Stimulated activated CD8-positive, alpha-beta memory T cell treated with anti-CD3 and anti-CD28 coated beads, Interleukin-12 subunit alpha, Interleukin-12 subunit beta, amount 100 ng/mL, for 1 hour (primary cell): ENCODE measurements around the gene MGRN1.

Experiments used
- DNase-seq: peaks from one replicate; pipeline ENCODE4 v3.0.0-alpha.2; 2020; ENCODE audit warnings: low read depth

The MGRN1 gene

GRCh38 chr16:4654011-4654963, 29.7 kb downstream of the MGRN1 start:
- no peak for DNase-seq

DNA sequence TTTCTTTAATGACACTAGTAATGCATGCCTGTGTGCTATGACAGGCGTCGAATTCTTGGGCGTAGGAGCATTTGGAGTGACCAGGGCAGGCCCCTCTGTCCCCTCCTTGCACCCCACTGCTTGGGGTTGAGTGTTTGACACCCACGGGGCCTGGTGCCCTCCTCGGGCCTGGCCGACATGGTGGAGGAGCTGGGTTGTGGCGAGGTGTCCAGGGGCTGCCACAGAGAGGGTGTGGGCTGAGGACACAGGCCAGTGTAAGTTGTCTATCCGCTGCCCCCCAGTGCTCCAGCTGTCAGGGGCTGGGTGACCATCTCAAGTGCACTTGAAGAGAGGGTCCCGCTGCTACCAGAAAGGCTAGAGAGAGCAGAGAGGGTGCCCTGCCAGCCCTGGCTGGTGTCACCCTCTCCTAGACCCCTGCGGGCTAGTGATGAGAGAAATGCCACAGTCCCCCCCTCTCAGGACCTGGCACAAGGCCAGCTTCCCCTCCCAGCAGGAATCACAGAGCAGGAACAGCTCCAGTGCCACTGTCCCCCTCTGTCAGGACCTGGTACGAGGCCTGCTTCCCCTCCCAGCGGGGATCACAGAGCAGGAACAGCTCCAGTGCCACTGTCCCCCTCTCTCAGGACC, 30.5 kb downstream of the MGRN1 start:
- DNase-seq, result no peak

GRCh38 chr16:4655801-4656200, 31.2 kb downstream of the MGRN1 start:
- no peak for DNase-seq

DNA sequence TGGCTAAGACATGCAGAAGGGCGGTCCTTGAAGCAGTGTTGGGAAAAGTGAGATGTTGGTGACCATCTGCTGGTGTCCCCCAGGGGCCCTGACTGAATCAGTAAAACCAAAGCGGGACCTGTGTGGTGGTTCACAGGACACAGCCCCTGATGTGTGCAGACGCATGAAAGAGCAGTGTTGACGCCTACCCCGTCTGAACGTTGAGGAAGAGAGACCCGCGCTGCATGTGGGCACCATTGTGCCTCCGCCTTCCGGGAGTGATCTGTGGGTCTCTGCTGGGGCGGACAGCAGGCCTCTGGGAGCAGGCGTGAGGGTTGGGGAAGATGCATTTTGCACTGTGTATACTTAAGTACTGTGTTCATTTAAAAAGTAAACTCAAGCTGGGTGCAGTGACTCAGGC, 31.6 kb downstream of the MGRN1 start:
- no peak for DNase-seq

GRCh38 chr16:4656695-4657686, 32.4 kb downstream of the MGRN1 start:
- no peak for DNase-seq

DNA sequence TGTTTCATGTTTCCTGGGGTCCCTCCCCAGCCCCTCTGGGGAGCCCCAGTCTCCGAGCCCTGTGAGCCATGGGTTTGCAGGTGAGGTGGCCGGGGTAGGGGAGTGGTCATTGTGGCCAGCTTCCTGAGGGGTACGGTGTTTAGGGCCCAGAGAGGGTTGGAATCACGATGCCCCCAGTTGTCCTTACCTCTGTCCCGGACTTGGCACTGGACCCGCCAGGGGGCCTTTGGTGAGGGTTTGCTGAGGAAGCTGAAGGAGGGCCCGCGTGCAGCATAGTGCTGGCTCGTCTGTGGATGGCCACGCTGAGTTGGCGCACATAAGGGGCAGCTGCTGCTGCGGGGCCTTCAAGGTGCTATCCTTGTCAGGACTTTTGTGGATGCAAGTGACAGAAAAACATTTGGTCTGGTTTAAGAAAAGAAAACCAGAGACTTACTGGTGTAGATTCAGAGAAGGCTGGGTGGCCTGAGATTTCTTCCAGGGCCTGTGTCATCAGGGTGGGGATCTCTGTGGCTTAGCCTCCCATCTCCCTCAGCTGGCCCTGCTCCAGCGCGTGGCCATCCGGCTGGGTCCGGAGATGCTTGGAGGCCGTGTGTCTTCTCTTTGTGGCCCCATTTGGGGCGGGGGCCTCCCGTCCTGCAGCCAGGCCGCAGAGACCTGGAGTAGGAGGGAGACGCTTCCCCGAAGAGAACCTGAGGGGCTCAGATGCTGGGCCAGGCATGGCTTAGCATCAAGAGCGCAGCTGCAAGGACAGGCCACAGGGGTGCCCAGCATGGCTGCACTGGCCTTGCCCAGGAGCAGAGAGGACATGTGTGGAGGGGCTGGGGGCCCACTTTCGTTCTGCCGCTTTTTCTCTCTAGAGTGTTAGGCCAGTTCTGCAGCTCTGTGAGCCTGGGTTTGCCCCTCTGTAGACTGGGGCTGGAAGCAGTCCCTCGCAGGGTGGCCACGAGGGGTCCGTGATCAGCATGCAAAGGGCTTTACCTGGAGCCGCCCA, 35.0 kb downstream of the MGRN1 start:
- DNase-seq, result no peak

DNA sequence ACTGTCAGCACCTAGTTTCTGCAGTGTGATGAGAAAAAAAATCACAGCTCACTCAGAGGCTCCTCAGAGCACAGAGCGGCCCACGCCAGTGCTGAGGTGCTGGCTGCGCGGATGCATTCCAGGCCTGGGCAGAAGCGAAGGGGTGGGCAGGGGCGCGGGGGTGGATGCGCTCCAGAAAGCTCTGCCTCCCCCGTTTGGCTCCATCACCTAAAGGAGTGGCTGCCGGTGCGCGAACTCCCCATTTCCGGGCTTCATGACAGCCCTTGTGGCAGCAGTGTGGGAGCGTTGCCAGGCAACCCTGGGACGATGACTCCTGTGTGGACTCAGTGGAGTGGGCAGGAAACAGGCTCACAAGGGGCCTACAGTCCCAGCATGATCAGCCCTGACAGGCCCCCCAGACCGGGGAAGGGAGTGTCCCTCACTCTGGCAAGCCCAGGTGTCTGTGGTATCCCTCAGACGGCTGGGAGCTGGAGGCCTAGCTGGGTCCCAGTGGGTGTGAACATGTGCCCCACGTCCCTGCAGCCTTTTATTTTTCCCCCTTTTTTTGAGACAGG, 35.9 kb downstream of the MGRN1 start:
- DNase-seq, result peak; percentile 36

DNA sequence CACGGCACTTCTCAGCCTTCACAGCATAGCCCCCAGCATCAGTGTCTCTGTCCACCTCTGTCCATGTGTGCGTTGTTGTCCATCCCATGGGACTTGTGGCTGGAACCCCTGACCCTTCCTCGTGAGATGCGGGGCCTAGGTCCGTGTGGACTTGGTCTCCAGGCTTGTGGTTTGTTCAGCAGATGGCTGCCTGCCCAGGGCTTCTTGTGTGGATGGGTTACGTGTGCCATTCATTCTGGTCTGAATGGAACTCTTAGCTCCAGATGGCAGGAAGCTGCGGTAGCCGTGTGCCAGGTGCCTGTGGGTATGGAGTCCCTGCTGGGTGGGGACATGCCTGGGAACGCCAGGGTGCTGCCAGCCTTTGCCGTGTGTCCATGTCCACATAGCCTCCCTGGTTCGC, 37.0 kb downstream of the MGRN1 start:
- no peak for DNase-seq

DNA sequence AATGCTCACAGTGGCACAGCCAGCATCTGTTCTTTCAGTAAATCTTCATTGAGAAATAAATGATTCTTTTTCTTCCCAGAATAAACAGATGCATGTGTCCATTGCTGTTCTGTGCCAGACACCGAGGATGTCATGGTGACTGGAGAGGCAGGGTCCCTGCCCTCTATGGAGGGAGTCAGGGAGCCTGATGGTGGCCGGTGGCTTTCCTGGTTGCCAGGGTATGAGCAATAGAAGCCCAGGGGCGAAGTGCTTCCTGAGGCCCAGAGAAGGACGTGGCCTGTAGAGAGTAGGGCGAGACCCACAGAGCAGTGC, 38.8 kb downstream of the MGRN1 start:
- DNase-seq, result no peak

GRCh38 chr16:4663777-4664465, 39.3 kb downstream of the MGRN1 start:
- DNase-seq, result no peak

DNA sequence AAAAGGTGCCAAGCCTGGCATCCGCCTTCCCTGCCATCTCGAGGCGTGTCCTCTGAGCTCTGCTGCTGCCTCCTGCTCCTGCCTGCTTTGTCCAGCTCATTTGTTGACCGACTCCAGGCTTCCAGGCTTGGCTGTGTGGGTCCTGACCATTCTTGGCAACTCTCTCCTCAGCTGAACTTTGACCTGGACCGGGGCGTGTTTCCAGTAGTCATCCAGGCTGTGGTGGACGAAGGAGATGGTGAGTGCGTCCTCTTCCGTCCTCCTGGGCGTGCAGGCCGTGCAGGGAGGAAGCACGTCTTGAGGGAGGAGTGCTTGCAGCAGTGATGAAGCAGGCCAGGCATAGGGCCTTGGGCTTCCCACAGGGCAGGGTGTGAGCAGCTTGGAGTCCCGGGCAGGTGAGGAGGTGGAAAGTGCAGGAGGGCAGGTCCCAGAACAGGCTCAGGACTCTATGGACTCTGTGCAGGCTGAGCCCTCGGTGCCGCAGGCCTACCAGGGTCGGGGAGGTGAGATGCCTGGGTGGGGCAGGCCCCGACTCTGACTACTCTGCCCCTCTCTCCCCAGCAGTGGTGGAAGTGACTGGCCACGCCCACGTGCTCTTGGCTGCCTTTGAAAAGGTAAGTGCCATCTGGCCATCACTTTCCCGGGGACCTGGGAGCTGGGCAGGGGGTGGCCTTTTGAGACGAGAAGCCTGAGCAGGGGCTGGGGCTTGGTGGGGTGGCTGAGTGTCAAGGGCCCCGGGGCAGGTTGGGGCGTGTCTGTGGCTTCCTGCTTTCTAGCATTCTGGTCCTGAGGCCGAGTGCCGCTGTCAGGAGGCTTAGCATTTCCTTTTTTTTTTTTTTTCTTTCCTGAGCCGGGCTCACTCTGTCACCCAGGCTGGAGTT, 40.2 kb downstream of the MGRN1 start:
- peak; percentile 22 for DNase-seq

- DNase-seq, result no peak
These were observed 42.0 kb downstream of the MGRN1 start for GRCh38 chr16:4666537-4667202.

GRCh38 chr16:4667203-4667963, 42.8 kb downstream of the MGRN1 start:
- DNase-seq, result no peak

DNA sequence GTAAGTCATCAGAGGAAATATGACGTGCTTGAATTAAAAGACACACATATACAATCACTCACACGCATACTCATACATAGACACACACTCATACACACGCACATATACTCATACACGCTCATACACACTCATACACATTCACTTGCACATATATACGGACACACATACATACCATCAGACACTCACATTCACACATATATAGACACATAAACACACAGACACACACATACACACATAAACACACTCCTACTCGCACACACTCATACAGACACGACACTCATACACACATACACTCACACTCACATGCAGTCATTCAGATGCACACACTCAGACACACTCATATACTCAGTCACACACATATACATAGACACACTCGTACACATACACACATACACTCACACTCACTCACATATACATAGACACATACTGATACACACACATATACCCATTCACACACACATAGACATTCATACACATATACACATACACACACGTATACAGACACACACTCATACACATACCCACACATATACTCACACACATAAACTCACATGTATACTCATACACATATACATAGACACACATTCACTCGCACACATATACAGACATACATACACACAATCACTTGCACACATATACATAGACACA, 43.8 kb downstream of the MGRN1 start:
- DNase-seq, result no peak

DNA sequence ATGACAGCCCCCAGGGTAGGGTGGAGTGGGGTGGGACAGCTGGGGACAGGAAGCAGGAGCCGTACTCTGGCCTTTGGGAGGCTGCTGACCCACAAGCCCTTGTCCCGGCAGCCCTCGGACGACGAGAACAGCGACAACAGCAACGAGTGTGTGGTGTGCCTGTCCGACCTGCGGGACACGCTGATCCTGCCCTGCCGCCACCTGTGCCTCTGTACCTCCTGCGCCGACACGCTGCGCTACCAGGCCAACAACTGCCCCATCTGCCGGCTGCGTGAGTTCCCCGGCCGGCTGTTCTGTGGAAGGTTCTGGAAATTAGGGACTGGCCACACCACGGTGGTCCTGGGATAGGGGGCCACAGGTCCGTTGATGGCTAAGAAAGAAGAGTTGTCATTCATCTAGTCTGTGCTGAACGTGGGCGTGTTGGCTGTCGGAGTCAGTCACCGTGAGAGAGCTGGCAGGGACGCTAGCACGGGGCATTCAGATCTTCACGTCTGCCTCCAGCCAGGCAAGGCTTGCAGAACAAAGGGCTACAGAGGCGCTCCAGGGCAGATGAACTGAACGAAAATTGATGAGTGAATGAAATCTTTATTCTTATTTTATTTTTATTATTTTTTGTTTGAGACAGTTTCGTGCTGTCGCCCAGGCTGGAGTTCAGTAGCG, 48.9 kb downstream of the MGRN1 start:
- no peak for DNase-seq

DNA sequence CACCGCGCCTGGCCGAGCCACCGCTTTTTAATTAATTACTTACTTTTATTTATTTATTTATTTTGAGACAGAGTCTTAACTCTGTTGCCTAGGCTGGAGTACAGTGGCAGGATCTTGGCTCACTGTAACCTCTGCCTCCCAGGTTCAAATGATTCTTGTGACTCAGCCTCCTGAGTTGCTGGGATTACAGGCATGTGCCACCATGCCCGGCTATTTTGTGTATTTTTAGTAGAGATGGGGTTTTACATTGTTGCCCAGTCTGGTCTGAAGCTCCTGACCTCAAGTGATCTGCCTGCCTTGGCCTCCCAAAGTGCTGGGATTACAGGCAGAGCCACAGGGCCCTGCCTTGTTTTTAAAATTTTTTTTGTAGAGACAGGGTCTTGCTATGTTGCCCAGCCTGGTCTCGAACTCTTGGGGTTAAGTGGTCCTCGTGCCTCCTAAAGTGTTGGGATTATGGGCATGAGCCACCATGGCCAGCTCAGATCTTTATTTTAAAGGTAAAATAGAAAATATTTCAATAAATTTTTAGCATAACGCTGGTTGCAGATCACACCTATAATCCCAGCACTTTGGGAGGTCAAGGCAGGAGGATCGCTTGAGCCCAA, 50.4 kb downstream of the MGRN1 start:
- DNase-seq, result no peak
